HEK293 (cell line): ENCODE results near the gene STARD10.

ENCODE experiments used
- ATF2 ChIP-seq: fragments of 450-650 bp; formaldehyde crosslinking; IDR thresholded peaks from 2 replicates; pipeline ENCODE4 v1.5.1; 2016; ENCODE audit warnings: missing biosample characterization, missing genetic modification characterization, low read depth
- EGR2 ChIP-seq: fragments of 450-650 bp; formaldehyde crosslinking; IDR thresholded peaks from 2 replicates; pipeline ENCODE4 v1.5.1; 2016; ENCODE audit warnings: low read depth, missing biosample characterization, missing genetic modification characterization
- GLI4 ChIP-seq: fragments of 450-650 bp; formaldehyde crosslinking; IDR thresholded peaks from 2 replicates; pipeline ENCODE4 v1.5.1; 2016; ENCODE audit warnings: missing biosample characterization, missing genetic modification characterization
- GLIS1 ChIP-seq: fragments of 450-650 bp; formaldehyde crosslinking; IDR thresholded peaks from 2 replicates; pipeline ENCODE4 v1.5.1; 2016; ENCODE audit warnings: missing biosample characterization, missing genetic modification characterization
- GLIS2 ChIP-seq: fragments of 450-650 bp; formaldehyde crosslinking; IDR thresholded peaks from 2 replicates; pipeline ENCODE4 v1.5.1; 2016; ENCODE audit warnings: missing biosample characterization, missing genetic modification characterization
- KLF1 ChIP-seq: fragments of 450-650 bp; formaldehyde crosslinking; IDR thresholded peaks from 2 replicates; pipeline ENCODE4 v1.5.1; 2016; ENCODE audit warnings: missing biosample characterization, missing genetic modification characterization
- PATZ1 ChIP-seq: fragments of 450-650 bp; formaldehyde crosslinking; IDR thresholded peaks from 2 replicates; pipeline ENCODE4 v1.5.1; 2016; ENCODE audit warnings: missing biosample characterization, missing genetic modification characterization
- SP2 ChIP-seq: fragments of 450-650 bp; formaldehyde crosslinking; IDR thresholded peaks from 2 replicates; pipeline ENCODE4 v1.5.1; 2016; ENCODE audit warnings: missing biosample characterization, missing genetic modification characterization
- TRIM28 ChIP-seq: IDR thresholded peaks from 2 replicates; pipeline ENCODE4 v1.6.1; 2011; ENCODE audit warnings: low read length, control low read depth, borderline replicate concordance
- TSHZ1 ChIP-seq: fragments of 450-650 bp; formaldehyde crosslinking; IDR thresholded peaks from 2 replicates; pipeline ENCODE4 v1.5.1; 2016; ENCODE audit warnings: missing biosample characterization, missing genetic modification characterization, borderline replicate concordance
- ZBTB10 ChIP-seq: fragments of 450-650 bp; formaldehyde crosslinking; IDR thresholded peaks from 2 replicates; pipeline ENCODE4 v1.5.1; 2016; ENCODE audit warnings: missing biosample characterization, missing genetic modification characterization
- ZBTB17 ChIP-seq: fragments of 450-650 bp; formaldehyde crosslinking; IDR thresholded peaks from 2 replicates; pipeline ENCODE4 v1.5.1; 2016; ENCODE audit warnings: missing biosample characterization, missing genetic modification characterization
- ZBTB6 ChIP-seq: fragments of 450-650 bp; formaldehyde crosslinking; IDR thresholded peaks from 2 replicates; pipeline ENCODE4 v1.5.1; 2017; ENCODE audit warnings: missing biosample characterization, missing genetic modification characterization
- ZBTB8A ChIP-seq: fragments of 450-650 bp; formaldehyde crosslinking; IDR thresholded peaks from 2 replicates; pipeline ENCODE4 v1.5.1; 2016; ENCODE audit warnings: missing biosample characterization, missing genetic modification characterization
- ZIC2 ChIP-seq: fragments of 450-650 bp; formaldehyde crosslinking; IDR thresholded peaks from 2 replicates; pipeline ENCODE4 v1.5.1; 2016; ENCODE audit warnings: missing biosample characterization, missing genetic modification characterization
- ZNF146 ChIP-seq: fragments of 450-650 bp; formaldehyde crosslinking; IDR thresholded peaks from 2 replicates; pipeline ENCODE4 v1.5.1; 2016; ENCODE audit warnings: missing biosample characterization, missing genetic modification characterization
- ZNF169 ChIP-seq: fragments of 450-650 bp; formaldehyde crosslinking; IDR thresholded peaks from 2 replicates; pipeline ENCODE4 v1.5.1; 2016; ENCODE audit warnings: missing biosample characterization, missing genetic modification characterization
- ZNF335 ChIP-seq: fragments of 450-650 bp; formaldehyde crosslinking; conservative IDR thresholded peaks from 2 replicates; pipeline ENCODE4 v1.5.1; 2016; ENCODE audit warnings: missing biosample characterization, missing genetic modification characterization
- ZNF341 ChIP-seq: fragments of 450-650 bp; formaldehyde crosslinking; IDR thresholded peaks from 2 replicates; pipeline ENCODE4; 2016; ENCODE audit warnings: low read depth, missing biosample characterization, missing genetic modification characterization
- ZNF366 ChIP-seq: fragments of 450-650 bp; formaldehyde crosslinking; conservative IDR thresholded peaks from 2 replicates; pipeline ENCODE4 v1.5.1; 2016; ENCODE audit warnings: missing biosample characterization, missing genetic modification characterization
- ZNF580 ChIP-seq: fragments of 450-650 bp; formaldehyde crosslinking; IDR thresholded peaks from 2 replicates; pipeline ENCODE4 v1.5.1; 2016; ENCODE audit warnings: missing biosample characterization, missing genetic modification characterization
- ZNF596 ChIP-seq: fragments of 450-650 bp; IDR thresholded peaks from 2 replicates; pipeline ENCODE4 v1.5.0; 2018; ENCODE audit warnings: missing biosample characterization, mild to moderate bottlenecking, missing genetic modification characterization, moderate library complexity
- ZNF600 ChIP-seq: fragments of 450-650 bp; formaldehyde crosslinking; IDR thresholded peaks from 2 replicates; pipeline ENCODE4 v1.5.1; 2016; ENCODE audit warnings: missing biosample characterization, missing genetic modification characterization
- ZNF629 ChIP-seq: fragments of 450-650 bp; formaldehyde crosslinking; IDR thresholded peaks from 2 replicates; pipeline ENCODE4 v1.5.1; 2017; ENCODE audit warnings: missing biosample characterization, missing genetic modification characterization
- ZNF639 ChIP-seq: fragments of 450-650 bp; formaldehyde crosslinking; IDR thresholded peaks from 2 replicates; pipeline ENCODE4 v1.5.1; 2016; ENCODE audit warnings: missing biosample characterization, missing genetic modification characterization

STARD10 gene

GRCh38 chr11:72758690-72759389 lies 35.0 kb downstream of the STARD10 start (continued):
- TF ChIP-seq ZNF639 (tag by site-specific recombination) (no peak), ZNF596 (no peak), ZIC2 (tag by site-specific recombination) (peak; percentile 76), SP2 (tag by site-specific recombination) (peak; percentile 33; the same call in 1 of the 2 replicates), GLIS2 (0 out of 2 replicates have a peak, but pooled peaks have one; percentile 0), GLI4 (tag by site-specific recombination) (0 out of 2 replicates have a peak, but pooled peaks have one; percentile 40), GLIS1 (tag by site-specific recombination) (peak; percentile 96), ZNF146 (tag by site-specific recombination) (no peak), PATZ1 (tag by site-specific recombination) (peak; percentile 56), ATF2 (peak; percentile 57), ZBTB17 (peak; percentile 76), ZBTB8A (tag by site-specific recombination) (peak; percentile 49; the same call in 1 of the 2 replicates), EGR2 (tag by site-specific recombination) (peak; percentile 73), ZBTB6 (tag by site-specific recombination) (peak; percentile 64; the same call in 1 of the 2 replicates), ZBTB10 (tag by site-specific recombination) (0 out of 2 replicates have a peak, but pooled peaks have one; percentile 2), ZNF341 (tag by site-specific recombination) (peak; percentile 35; the same call in 1 of the 2 replicates), TSHZ1 (tag by site-specific recombination) (peak; percentile 64; the same call in 1 of the 2 replicates), ZNF335 (tag by site-specific recombination) (peak; percentile 78), ZNF629 (tag by site-specific recombination) (peak; percentile 98), TRIM28 (0 out of 2 replicates have a peak, but pooled peaks have one; percentile 39), KLF1 (tag by site-specific recombination) (peak; percentile 46; the same call in 1 of the 2 replicates), ZNF580 (tag by site-specific recombination) (no peak), ZNF600 (tag by site-specific recombination) (no peak), ZNF169 (no peak), ZNF366 (tag by site-specific recombination) (peak; percentile 71)
